CD14-positive monocyte (primary cell): ENCODE measurements around the gene SHROOM4. TPM values are rescaled to one million over a fixed set of nuclear protein-coding genes. Genes with fewer than 3 reads are reported as not detected.

Experiments
- DNase-seq, 3 donors: peaks; one replicate each; pipeline ENCODE4 v3.0.0-alpha.2; 2011 to 2022
- H2AFZ ChIP-seq: 2 replicates; pipeline ENCODE4 v1.6.0; 2012; ENCODE audit warnings: mild to moderate bottlenecking, low read depth, low read length, inconsistent platforms; ENCODE audit not compliant: insufficient read depth, poor library complexity, severe bottlenecking
- H3K27ac ChIP-seq, 2 donors: 1 replicate in 1 of 2; 2 replicates in 1 of 2; pipeline ENCODE4 v1.5.1; 2012 to 2013; ENCODE audit warnings: low read length in 2 of 2, control low read depth in 1 of 2, inconsistent platforms in 1 of 2, low read depth in 1 of 2, mild to moderate bottlenecking in 1 of 2
- H3K27me3 ChIP-seq, 2 donors: one replicate each; pipeline versions ENCODE4 v1.6.0 to v1.6.1; 2011 to 2013; ENCODE audit warnings: low read length in 2 of 2; ENCODE audit not compliant: control insufficient read depth in 2 of 2, insufficient read depth in 2 of 2
- H3K36me3 ChIP-seq, 2 donors: replicated peaks in 1 of 2; 1 replicate in 1 of 2; 2 replicates in 1 of 2; pipeline versions ENCODE4 v1.5.1 to v1.6.1; 2012 to 2013; ENCODE audit warnings: low read length in 2 of 2, control low read depth in 1 of 2, inconsistent platforms in 1 of 2, mild to moderate bottlenecking in 1 of 2; ENCODE audit not compliant: insufficient read depth in 2 of 2, control insufficient read depth in 1 of 2
- H3K4me1 ChIP-seq, 2 donors: 1 replicate in 1 of 2; 2 replicates in 1 of 2; pipeline versions ENCODE4 v1.5.1 to v1.6.1; 2012 to 2013; ENCODE audit warnings: low read length in 2 of 2, control low read depth in 1 of 2, inconsistent platforms in 1 of 2, mild to moderate bottlenecking in 1 of 2, moderate library complexity in 1 of 2; ENCODE audit not compliant: insufficient read depth in 2 of 2, control insufficient read depth in 1 of 2
- H3K4me2 ChIP-seq: replicated peaks from 2 replicates; pipeline ENCODE3; 2012; ENCODE audit warnings: low read length, moderate library complexity, mild to moderate bottlenecking; ENCODE audit not compliant: poor library complexity, severe bottlenecking; ENCODE audit errors: extremely low read depth
- H3K4me3 ChIP-seq, 3 experiments: fragments of 200-600 bp in 1 of 3; sonication (generic) in 1 of 3; replicated peaks in 1 of 3; 1 replicate in 2 of 3; 2 replicates in 1 of 3; pipeline ENCODE4 v1.5.1; 2011 to 2013; ENCODE audit warnings: low read length in 3 of 3, mild to moderate bottlenecking in 3 of 3, control low read depth in 2 of 3, low read depth in 2 of 3, inconsistent platforms in 1 of 3, moderate library complexity in 1 of 3
- H3K79me2 ChIP-seq: 2 replicates; pipeline ENCODE4 v1.6.0; 2012; ENCODE audit warnings: mild to moderate bottlenecking, control low read depth, inconsistent platforms, low read length, moderate library complexity; ENCODE audit not compliant: insufficient read depth
- H3K9ac ChIP-seq: 2 replicates; pipeline ENCODE4 v1.6.0; 2017; ENCODE audit warnings: low read length, mild to moderate bottlenecking; ENCODE audit not compliant: insufficient read depth, poor library complexity, severe bottlenecking
- H3K9me3 ChIP-seq, 2 donors: replicated peaks in 1 of 2; 1 replicate in 1 of 2; 2 replicates in 1 of 2; pipeline versions ENCODE4 v1.5.1 to v1.6.1; 2012 to 2013; ENCODE audit warnings: low read length in 2 of 2, control low read depth in 1 of 2; ENCODE audit not compliant: control insufficient read depth in 1 of 2, insufficient read depth in 1 of 2
- H4K20me1 ChIP-seq: 2 replicates; pipeline ENCODE4 v1.6.0; 2012; ENCODE audit warnings: mild to moderate bottlenecking, low read length, control low read depth, moderate library complexity; ENCODE audit not compliant: insufficient read depth
- H3K27ac Mint-ChIP-seq, 7 donors: one replicate each; pipeline ENCODE4 v1.8.0; 2020; ENCODE audit warnings: mild to moderate bottlenecking in 7 of 7, mixed read lengths in 7 of 7, moderate library complexity in 6 of 7, inconsistent platforms in 2 of 7
- H3K27me3 Mint-ChIP-seq, 3 donors: one replicate each; pipeline ENCODE4 v1.8.0; 2021 to 2022; ENCODE audit warnings: low read depth in 3 of 3, mild to moderate bottlenecking in 3 of 3, mixed read lengths in 3 of 3, moderate library complexity in 3 of 3, inconsistent platforms in 1 of 3
- H3K36me3 Mint-ChIP-seq, 2 donors: one replicate each; pipeline ENCODE4 v1.8.0; 2020; ENCODE audit warnings: mixed read lengths in 2 of 2, inconsistent platforms in 1 of 2, mild to moderate bottlenecking in 1 of 2
- H3K4me1 Mint-ChIP-seq: one replicate; pipeline ENCODE4 v1.8.0; 2020; ENCODE audit warnings: mild to moderate bottlenecking, mixed read lengths
- H3K4me3 Mint-ChIP-seq, 2 donors: one replicate each; pipeline ENCODE4 v1.8.0; 2020; ENCODE audit warnings: mild to moderate bottlenecking in 2 of 2, mixed read lengths in 2 of 2, moderate library complexity in 1 of 2
- H3K9me3 Mint-ChIP-seq, 7 donors: one replicate each; pipeline ENCODE4 v1.8.0; 2020 to 2022; ENCODE audit warnings: mixed read lengths in 7 of 7, mild to moderate bottlenecking in 6 of 7, moderate library complexity in 6 of 7, inconsistent platforms in 2 of 7
- WGBS: methylation state at CpG from one replicate; pipeline ENCODE4 v1.1.5; 2013; ENCODE audit warnings: missing lambda C conversion rate; ENCODE audit not compliant: insufficient coverage; 5-methylcytosine and 5-hydroxymethylcytosine counted together
- intact Hi-C, 2 donors: fragments of 100-400 bp; cut with micrococcal nuclease; formaldehyde crosslinking; loops; one replicate each; pipeline versions ENCODE4 v1.15.0 to v1.15.1; 2023
- polyA plus RNA-seq, 3 donors: library from polyadenylated mRNA; depleted of rRNA in 1 of 3; unstranded in 2 of 3; stranded (reverse) in 1 of 3; fragments of 300-500 nt in 2 of 3; fragments of >200 nt in 1 of 3; fragmentation: Illumina TruSeq in 2 of 3; gene quantifications; 1 replicate in 2 of 3; 2 replicates in 1 of 3; pipeline ENCODE4 v1.2.3, GENCODE V29; 2012 to 2021
- TF ChIP-seq, protein P1 (sequence below): fragments of 200-600 bp; IDR thresholded peaks from one replicate; pipeline ENCODE4 v1.8.0; 2022; ENCODE audit warnings: antibody characterized with exemption, mild to moderate bottlenecking

Gene SHROOM4
- polyA plus RNA-seq, 3 donors = under 0.01 TPM; not detected in 2

DNA sequence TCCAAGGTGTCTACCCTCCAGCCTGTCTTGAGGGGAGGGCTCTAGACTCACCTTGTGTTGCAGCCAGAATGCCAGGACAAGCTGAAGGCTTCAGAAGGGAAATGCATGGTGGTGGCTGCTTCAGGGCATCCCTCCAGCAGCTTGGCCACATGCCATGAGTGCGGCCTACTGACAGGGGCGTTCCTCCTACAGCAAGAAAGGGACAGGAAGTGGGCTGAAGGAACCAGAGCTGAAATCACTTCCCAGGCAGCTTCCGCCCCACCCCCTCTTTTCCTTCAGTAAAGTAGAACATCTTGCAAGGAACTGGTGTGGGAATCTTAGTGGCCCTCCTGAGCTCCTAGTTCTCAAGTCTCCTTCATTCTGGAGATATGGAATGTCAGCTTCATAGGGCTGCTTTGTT lies 175.9 kb downstream of the SHROOM4 start:
- intact Hi-C loops = no loop called here
- H3K79me2 ChIP-seq = no peaks in the 10 kb centered on the region
- Mint-ChIP-seq H3K9me3 (peaks cover 0 to 3% (median 0%) of the 10 kb centered on the region in 7 donors), H3K27ac (no peak overlapping the region), H3K27me3 (peaks cover 0 to 2% (median 1%) of the 10 kb centered on the region in 3 donors), H3K36me3 (no peaks in the 10 kb centered on the region), H3K4me3 (no peak overlapping the region), H3K4me1 (peaks cover 6% of the 10 kb centered on the region)
- H3K9ac ChIP-seq = no peak overlapping the region
- no peaks in the 10 kb centered on the region for H3K9me3 ChIP-seq
- no peak overlapping the region for H3K4me3 ChIP-seq
- peaks cover 0 to 7% of the 10 kb centered on the region in 2 donors for H3K4me1 ChIP-seq
- no peaks in the 10 kb centered on the region for H3K27me3 ChIP-seq
- TF ChIP-seq, protein P1, sequence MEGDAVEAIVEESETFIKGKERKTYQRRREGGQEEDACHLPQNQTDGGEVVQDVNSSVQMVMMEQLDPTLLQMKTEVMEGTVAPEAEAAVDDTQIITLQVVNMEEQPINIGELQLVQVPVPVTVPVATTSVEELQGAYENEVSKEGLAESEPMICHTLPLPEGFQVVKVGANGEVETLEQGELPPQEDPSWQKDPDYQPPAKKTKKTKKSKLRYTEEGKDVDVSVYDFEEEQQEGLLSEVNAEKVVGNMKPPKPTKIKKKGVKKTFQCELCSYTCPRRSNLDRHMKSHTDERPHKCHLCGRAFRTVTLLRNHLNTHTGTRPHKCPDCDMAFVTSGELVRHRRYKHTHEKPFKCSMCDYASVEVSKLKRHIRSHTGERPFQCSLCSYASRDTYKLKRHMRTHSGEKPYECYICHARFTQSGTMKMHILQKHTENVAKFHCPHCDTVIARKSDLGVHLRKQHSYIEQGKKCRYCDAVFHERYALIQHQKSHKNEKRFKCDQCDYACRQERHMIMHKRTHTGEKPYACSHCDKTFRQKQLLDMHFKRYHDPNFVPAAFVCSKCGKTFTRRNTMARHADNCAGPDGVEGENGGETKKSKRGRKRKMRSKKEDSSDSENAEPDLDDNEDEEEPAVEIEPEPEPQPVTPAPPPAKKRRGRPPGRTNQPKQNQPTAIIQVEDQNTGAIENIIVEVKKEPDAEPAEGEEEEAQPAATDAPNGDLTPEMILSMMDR = no peak
- H3K27ac ChIP-seq = no peak overlapping the region
- no peak overlapping the region for H3K4me2 ChIP-seq
- no peaks in the 10 kb centered on the region for H3K36me3 ChIP-seq
- no peak for DNase-seq
- H4K20me1 ChIP-seq = no peaks in the 10 kb centered on the region
- no CpG with 5 or more reads among the region's 3 CpGs for WGBS
- no peak overlapping the region for H2AFZ ChIP-seq

DNA sequence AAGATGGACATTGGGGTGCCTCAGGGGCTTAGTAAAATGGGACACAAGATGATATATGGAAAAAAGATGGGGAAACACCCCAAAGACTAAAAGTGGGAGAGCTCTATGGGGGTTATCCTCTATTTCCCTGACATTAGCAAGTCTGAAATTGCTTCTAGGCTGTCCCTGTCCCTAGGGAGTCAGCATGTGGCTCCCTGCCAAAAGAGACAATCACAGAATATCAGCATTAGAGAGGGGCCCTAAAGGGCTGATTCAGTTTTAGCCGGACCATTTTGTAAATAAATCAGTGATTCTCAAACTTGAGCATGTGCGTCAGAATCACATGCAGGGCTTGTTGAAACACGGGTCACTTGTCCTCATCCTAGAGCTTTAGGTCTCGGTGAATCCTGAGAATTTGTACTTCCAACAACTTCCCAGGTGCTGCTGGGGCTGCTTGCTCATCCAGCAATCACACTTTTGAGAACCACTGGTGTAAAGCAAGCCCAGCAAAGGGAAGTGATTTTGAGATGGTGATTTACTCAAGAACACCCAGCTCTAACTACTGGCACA lies 178.1 kb downstream of the SHROOM4 start:
- H3K79me2 ChIP-seq = no peaks in the 10 kb centered on the region
- peaks cover 0 to 3% (median 0%) of the 10 kb centered on the region in 7 donors for H3K9me3 Mint-ChIP-seq

More for the DNA sequence above, 178.1 kb downstream of the SHROOM4 start:
- H3K36me3 ChIP-seq = no peaks in the 10 kb centered on the region
- no peak overlapping the region for H3K27ac Mint-ChIP-seq
- no peak overlapping the region for H3K4me2 ChIP-seq
- no peak overlapping the region for H2AFZ ChIP-seq
- peaks cover 0 to 7% of the 10 kb centered on the region in 2 donors for H3K4me1 ChIP-seq
- no peaks in the 10 kb centered on the region for H3K9me3 ChIP-seq
- no peak overlapping the region for H3K4me3 ChIP-seq
- H3K27me3 ChIP-seq = no peaks in the 10 kb centered on the region
- H3K27me3 Mint-ChIP-seq = peaks cover 1 to 5% (median 2%) of the 10 kb centered on the region in 3 donors
- peaks cover 11% of the 10 kb centered on the region for H3K4me1 Mint-ChIP-seq
- DNase-seq = no peak
- H3K4me3 Mint-ChIP-seq = no peak overlapping the region
- TF ChIP-seq, protein P1 = no peak
- H3K36me3 Mint-ChIP-seq = no peaks in the 10 kb centered on the region
- H3K27ac ChIP-seq = no peak overlapping the region
- H3K9ac ChIP-seq = no peak overlapping the region
- H4K20me1 ChIP-seq = no peaks in the 10 kb centered on the region
- WGBS = no CpG with 5 or more reads among the region's 4 CpGs
- intact Hi-C loops = no loop called here
